ENCODE data around the gene CCDC13. TPM values are rescaled to one million over a fixed set of nuclear protein-coding genes. Genes with fewer than 3 reads are reported as not detected.

The CCDC13 gene
- total and polyA plus RNA-seq, 2 of the 13 experiments (the other 11 are each of a cell fraction or from before 2014, with no cell fraction given) = 0.22 to 0.51 TPM

DNA sequence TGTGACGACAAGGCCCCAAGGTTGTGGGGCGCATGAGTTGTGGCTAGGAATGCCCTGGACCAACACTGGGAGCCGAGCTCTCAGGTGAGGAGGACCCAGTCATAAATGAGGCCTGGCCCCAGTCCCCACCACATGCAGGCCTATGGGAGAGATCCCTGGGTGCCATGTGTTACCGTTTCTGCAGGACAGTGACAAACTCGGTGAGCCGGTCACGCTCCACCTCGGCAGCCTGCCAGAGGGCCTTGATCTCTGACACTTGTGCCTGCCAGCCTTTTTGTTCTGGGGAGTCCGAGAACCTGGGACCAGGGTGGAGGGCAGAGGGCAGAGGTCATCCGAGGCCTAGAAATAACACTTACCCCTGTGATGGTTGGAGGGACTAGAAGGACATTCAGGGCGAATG lies 42.8 kb downstream of the CCDC13 start (continued):
- TF ChIP-seq, protein P1, sequence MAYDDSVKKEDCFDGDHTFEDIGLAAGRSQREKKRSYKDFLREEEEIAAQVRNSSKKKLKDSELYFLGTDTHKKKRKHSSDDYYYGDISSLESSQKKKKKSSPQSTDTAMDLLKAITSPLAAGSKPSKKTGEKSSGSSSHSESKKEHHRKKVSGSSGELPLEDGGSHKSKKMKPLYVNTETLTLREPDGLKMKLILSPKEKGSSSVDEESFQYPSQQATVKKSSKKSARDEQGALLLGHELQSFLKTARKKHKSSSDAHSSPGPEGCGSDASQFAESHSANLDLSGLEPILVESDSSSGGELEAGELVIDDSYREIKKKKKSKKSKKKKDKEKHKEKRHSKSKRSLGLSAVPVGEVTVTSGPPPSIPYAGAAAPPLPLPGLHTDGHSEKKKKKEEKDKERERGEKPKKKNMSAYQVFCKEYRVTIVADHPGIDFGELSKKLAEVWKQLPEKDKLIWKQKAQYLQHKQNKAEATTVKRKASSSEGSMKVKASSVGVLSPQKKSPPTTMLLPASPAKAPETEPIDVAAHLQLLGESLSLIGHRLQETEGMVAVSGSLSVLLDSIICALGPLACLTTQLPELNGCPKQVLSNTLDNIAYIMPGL (CRISPR knock-in tag; IDR thresholded peaks at IDR 0.05; ENCODE audit: borderline replicate concordance in 1 of 2, low read depth in 1 of 2) = no peak
- TF ChIP-seq ZNF12 (CRISPR knock-in tag; IDR thresholded peaks at IDR 0.05) = no peak
- TF ChIP-seq ZBTB21 (CRISPR knock-in tag; IDR thresholded peaks at IDR 0.05) = no peak
- peak; percentile 79 for TF ChIP-seq ZNF687 (CRISPR knock-in tag; IDR thresholded peaks at IDR 0.05)
- peak; percentile 62 for TF ChIP-seq ZFY (CRISPR knock-in tag; IDR thresholded peaks at IDR 0.05)
- TF ChIP-seq SRF (IDR thresholded peaks at IDR 0.05; ENCODE audit: low read depth, low read length) = no peak
- TF ChIP-seq RXRA (CRISPR knock-in tag; IDR thresholded peaks at IDR 0.05) = peak; percentile 61; the same call in 1 of the 2 replicates
- TF ChIP-seq REXO4 (CRISPR knock-in tag; IDR thresholded peaks at IDR 0.05; ENCODE audit: borderline replicate concordance) = no peak
- TF ChIP-seq TEAD3 (CRISPR knock-in tag; optimal IDR thresholded peaks at IDR 0.05; ENCODE audit: borderline replicate concordance) = no peak
- TF ChIP-seq, protein P2, sequence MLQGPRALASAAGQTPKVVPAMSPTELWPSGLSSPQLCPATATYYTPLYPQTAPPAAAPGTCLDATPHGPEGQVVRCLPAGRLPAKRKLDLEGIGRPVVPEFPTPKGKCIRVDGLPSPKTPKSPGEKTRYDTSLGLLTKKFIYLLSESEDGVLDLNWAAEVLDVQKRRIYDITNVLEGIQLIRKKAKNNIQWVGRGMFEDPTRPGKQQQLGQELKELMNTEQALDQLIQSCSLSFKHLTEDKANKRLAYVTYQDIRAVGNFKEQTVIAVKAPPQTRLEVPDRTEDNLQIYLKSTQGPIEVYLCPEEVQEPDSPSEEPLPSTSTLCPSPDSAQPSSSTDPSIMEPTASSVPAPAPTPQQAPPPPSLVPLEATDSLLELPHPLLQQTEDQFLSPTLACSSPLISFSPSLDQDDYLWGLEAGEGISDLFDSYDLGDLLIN (CRISPR knock-in tag; IDR thresholded peaks at IDR 0.05; ENCODE audit: borderline replicate concordance) = no peak
- TF ChIP-seq, protein P3, sequence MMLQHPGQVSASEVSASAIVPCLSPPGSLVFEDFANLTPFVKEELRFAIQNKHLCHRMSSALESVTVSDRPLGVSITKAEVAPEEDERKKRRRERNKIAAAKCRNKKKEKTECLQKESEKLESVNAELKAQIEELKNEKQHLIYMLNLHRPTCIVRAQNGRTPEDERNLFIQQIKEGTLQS (CRISPR knock-in tag; IDR thresholded peaks at IDR 0.05) = no peak
- TF ChIP-seq MIER2 (CRISPR knock-in tag; IDR thresholded peaks at IDR 0.05) = 0 out of 2 replicates have a peak, but pooled peaks have one; percentile 34
- TF ChIP-seq ZNF616 (CRISPR knock-in tag; IDR thresholded peaks at IDR 0.05; ENCODE audit: low read depth) = 0 out of 2 replicates have a peak, but pooled peaks have one; percentile 43
- TF ChIP-seq ZNF792 (CRISPR knock-in tag; IDR thresholded peaks at IDR 0.05) = no peak
- no peak for TF ChIP-seq TOE1 (CRISPR knock-in tag; IDR thresholded peaks at IDR 0.05)
- TF ChIP-seq, protein P4, sequence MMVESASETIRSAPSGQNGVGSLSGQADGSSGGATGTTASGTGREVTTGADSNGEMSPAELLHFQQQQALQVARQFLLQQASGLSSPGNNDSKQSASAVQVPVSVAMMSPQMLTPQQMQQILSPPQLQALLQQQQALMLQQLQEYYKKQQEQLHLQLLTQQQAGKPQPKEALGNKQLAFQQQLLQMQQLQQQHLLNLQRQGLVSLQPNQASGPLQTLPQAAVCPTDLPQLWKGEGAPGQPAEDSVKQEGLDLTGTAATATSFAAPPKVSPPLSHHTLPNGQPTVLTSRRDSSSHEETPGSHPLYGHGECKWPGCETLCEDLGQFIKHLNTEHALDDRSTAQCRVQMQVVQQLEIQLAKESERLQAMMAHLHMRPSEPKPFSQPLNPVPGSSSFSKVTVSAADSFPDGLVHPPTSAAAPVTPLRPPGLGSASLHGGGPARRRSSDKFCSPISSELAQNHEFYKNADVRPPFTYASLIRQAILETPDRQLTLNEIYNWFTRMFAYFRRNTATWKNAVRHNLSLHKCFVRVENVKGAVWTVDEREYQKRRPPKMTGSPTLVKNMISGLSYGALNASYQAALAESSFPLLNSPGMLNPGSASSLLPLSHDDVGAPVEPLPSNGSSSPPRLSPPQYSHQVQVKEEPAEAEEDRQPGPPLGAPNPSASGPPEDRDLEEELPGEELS (CRISPR knock-in tag; IDR thresholded peaks at IDR 0.05) = no peak
- no peak for TF ChIP-seq IRX3 (CRISPR knock-in tag; IDR thresholded peaks at IDR 0.05; ENCODE audit: borderline replicate concordance, low read depth)
- TF ChIP-seq, protein P5, sequence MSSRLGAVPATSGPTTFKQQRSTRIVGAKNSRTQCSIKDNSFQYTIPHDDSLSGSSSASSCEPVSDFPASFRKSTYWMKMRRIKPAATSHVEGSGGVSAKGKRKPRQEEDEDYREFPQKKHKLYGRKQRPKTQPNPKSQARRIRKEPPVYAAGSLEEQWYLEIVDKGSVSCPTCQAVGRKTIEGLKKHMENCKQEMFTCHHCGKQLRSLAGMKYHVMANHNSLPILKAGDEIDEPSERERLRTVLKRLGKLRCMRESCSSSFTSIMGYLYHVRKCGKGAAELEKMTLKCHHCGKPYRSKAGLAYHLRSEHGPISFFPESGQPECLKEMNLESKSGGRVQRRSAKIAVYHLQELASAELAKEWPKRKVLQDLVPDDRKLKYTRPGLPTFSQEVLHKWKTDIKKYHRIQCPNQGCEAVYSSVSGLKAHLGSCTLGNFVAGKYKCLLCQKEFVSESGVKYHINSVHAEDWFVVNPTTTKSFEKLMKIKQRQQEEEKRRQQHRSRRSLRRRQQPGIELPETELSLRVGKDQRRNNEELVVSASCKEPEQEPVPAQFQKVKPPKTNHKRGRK (CRISPR knock-in tag; IDR thresholded peaks at IDR 0.05) = no peak

Data from HepG2 (cell line).